GM12891 (cell line): ENCODE results near the gene TNS3.

Source experiments
- POLR2A ChIP-seq: IDR thresholded peaks from 2 replicates; pipeline ENCODE4 v1.6.1; 2011; ENCODE audit warnings: low read depth, low read length, control low read depth
- POLR2AphosphoS5 ChIP-seq: IDR thresholded peaks from 2 replicates; pipeline ENCODE4 v1.6.1; 2011; ENCODE audit warnings: low read depth, low read length, control low read depth

- TF ChIP-seq POLR2AphosphoS5 (no peak), POLR2A (no peak)
Measured at GRCh38 chr7:47601881-47602249, 20.0 kb upstream of the TNS3 start.
